Stomach (tissue), 9 donors: ENCODE measurements around the gene HSF4. TPM values are rescaled to one million over a fixed set of nuclear protein-coding genes. Genes with fewer than 3 reads are reported as not detected.
A peak's percentile ranks its signal among the peaks of the same experiment; 100 is the strongest.

Experiments
- DNase-seq, 2 donors: peaks; one replicate each; pipeline versions ENCODE4 v3.0.0 to v3.0.0-alpha.2; 2013 to 2019
- H3K27ac ChIP-seq, 5 donors: fragments of 200-600 bp in 4 of 5; sonication (generic) in 4 of 5; one replicate each; pipeline ENCODE4 v1.5.1; 2013 to 2019; ENCODE audit warnings: mild to moderate bottlenecking in 1 of 5, moderate library complexity in 1 of 5
- H3K27me3 ChIP-seq, 3 donors: fragments of 200-600 bp; sonication (generic); one replicate each; pipeline ENCODE4 v1.5.1; 2017 to 2019; ENCODE audit warnings: mixed run types in 1 of 3
- H3K36me3 ChIP-seq, 4 donors: fragments of 200-600 bp; sonication (generic); 1 replicate in 3 of 4; 2 replicates in 1 of 4; pipeline ENCODE4 v1.5.1; 2016 to 2019
- H3K4me1 ChIP-seq, 4 donors: fragments of 200-600 bp; sonication (generic); one replicate each; pipeline ENCODE4 v1.5.1; 2016 to 2019
- H3K4me3 ChIP-seq, 4 donors: fragments of 200-600 bp; sonication (generic) in 3 of 4; one replicate each; pipeline ENCODE4 v1.5.1; 2016 to 2019; ENCODE audit warnings: mild to moderate bottlenecking in 1 of 4
- H3K9me3 ChIP-seq, 4 donors: fragments of 200-600 bp; sonication (generic); one replicate each; pipeline ENCODE4 v1.5.1; 2016 to 2019
- CTCF ChIP-seq, 7 experiments: fragments of 450-650 bp in 4 of 7; fragments of 200-600 bp in 3 of 7; sonication (generic) in 3 of 7; IDR thresholded peaks; one replicate each; pipeline ENCODE4 v1.5.1; 2016 to 2019; ENCODE audit warnings: antibody characterized with exemption in 7 of 7, control low read depth in 2 of 7, mild to moderate bottlenecking in 1 of 7
- EP300 ChIP-seq: sonication (generic); formaldehyde crosslinking; IDR thresholded peaks from one replicate; pipeline ENCODE4 v1.6.1; 2017; ENCODE audit warnings: antibody characterized with exemption
- POLR2A ChIP-seq, 4 donors: fragments of 450-650 bp; IDR thresholded peaks; one replicate each; pipeline ENCODE4 v1.6.1; 2016; ENCODE audit warnings: antibody characterized with exemption in 4 of 4, control low read depth in 2 of 4, mild to moderate bottlenecking in 1 of 4, moderate library complexity in 1 of 4
- POLR2AphosphoS5 ChIP-seq, 3 donors: sonication (generic); formaldehyde crosslinking; IDR thresholded peaks; one replicate each; pipeline ENCODE4 v1.6.1; 2016; ENCODE audit warnings: antibody characterized with exemption in 3 of 3
- WGBS, 5 donors: extraction: QIAGEN DNeasy Blood & Tissue Kit in 3 of 5; methylation state at CpG; one replicate each; pipeline versions ENCODE4 v1.1.5 to v1.1.7; 2013 to 2018; 5-methylcytosine and 5-hydroxymethylcytosine counted together
- intact Hi-C: fragments of 100-400 bp; cut with DNase I; formaldehyde crosslinking; loops from one replicate; pipeline ENCODE4 v1.15.1; 2023; ENCODE audit warnings: low total_unique reads
- polyA plus RNA-seq, 3 donors: library from polyadenylated mRNA; stranded (reverse); fragments of 200-250 nt; gene quantifications; one replicate each; pipeline ENCODE4 v1.2.3, GENCODE V29; 2013
- total RNA-seq, 5 donors: library from RNA; depleted of rRNA; stranded (reverse); fragments of >200 nt; gene quantifications; one replicate each; pipeline versions ENCODE4 v1.1.0 to v1.2.3, GENCODE V29; 2014 to 2016
- donor health status: healthy with polysubstance abuse.
- donor health status: Bipolar disorder and iron deficiency.
- donor health status: healthy.

The HSF4 gene
- total and polyA plus RNA-seq, 8 donors, result 9.5 to 630 (median 32.2) TPM

- H3K27ac ChIP-seq, result peak overlapping the region in 2 of 5 donors; percentile 81 to 90
- intact Hi-C loops, result no loop called here
- peak overlapping the region; percentile 91 to 100 (median 94) for H3K4me3 ChIP-seq
- H3K4me1 ChIP-seq, result peaks cover 24 to 50% (median 32%) of the 10 kb centered on the region in 4 donors
- DNase-seq, result no peak
- TF ChIP-seq POLR2AphosphoS5 (IDR thresholded peaks at IDR 0.05) (no peak), EP300 (no peak), POLR2A (IDR thresholded peaks at IDR 0.05) (no peak), CTCF (IDR thresholded peaks at IDR 0.05) (no peak)
- no peaks in the 10 kb centered on the region for H3K9me3 ChIP-seq
- no peaks in the 10 kb centered on the region for H3K27me3 ChIP-seq
- WGBS, 5 donors, result 10 to 19% (median 12%) methylated on average over 9 of the region's 9 CpGs
- H3K36me3 ChIP-seq, result peaks cover 26 to 35% (median 31%) of the 10 kb centered on the region in 4 donors
Measured at GRCh38 chr16:67191411-67191994, 27.0 kb downstream of the HSF4 start.

GRCh38 chr16:67191995-67192681 lies 27.6 kb downstream of the HSF4 start, which contains the start of gene E2F4:
Gene E2F4, plus strand, starts transcription at chr16:67192155. Its CDS starts 73 bp downstream, at chr16:67192228.
- peaks cover 32 to 41% (median 38%) of the 10 kb centered on the region in 4 donors for H3K36me3 ChIP-seq
- peak; percentile 85 to 99 (median 88) for TF ChIP-seq POLR2AphosphoS5 (IDR thresholded peaks at IDR 0.05)
- no peak for TF ChIP-seq POLR2A (IDR thresholded peaks at IDR 0.05)
- TF ChIP-seq EP300, result no peak
- TF ChIP-seq CTCF (IDR thresholded peaks at IDR 0.05), result peak in 2 of 7 experiments; percentile 9 to 23
- intact Hi-C loops, result no loop called here
- no peaks in the 10 kb centered on the region for H3K27me3 ChIP-seq
- peak; percentile 93 to 97 for DNase-seq
- peak within 1 kb of the TSS; percentile 91 to 100 (median 94) for H3K4me3 ChIP-seq
- peaks cover 24 to 51% (median 32%) of the 10 kb centered on the region in 4 donors for H3K4me1 ChIP-seq
- H3K9me3 ChIP-seq, result no peaks in the 10 kb centered on the region
- H3K27ac ChIP-seq, result peak within 1 kb of the TSS; percentile 80 to 90 (median 84)
- WGBS, 5 donors, result 0% methylated on average over 4 to 54 of the region's 54 CpGs

- Histone ChIP-seq H3K4me3 (peak overlapping the region; percentile 91 to 100 (median 94)), H3K27me3 (no peaks in the 10 kb centered on the region), H3K4me1 (peaks cover 26 to 58% (median 36%) of the 10 kb centered on the region in 4 donors), H3K9me3 (no peaks in the 10 kb centered on the region), H3K27ac (peak overlapping the region in 4 of 5 donors; percentile 80 to 90 (median 84)), H3K36me3 (peaks cover 39 to 48% (median 45%) of the 10 kb centered on the region in 4 donors)
- DNase-seq, result peak in 1 of 2 donors; percentile 21
- no peak for TF ChIP-seq POLR2AphosphoS5 (IDR thresholded peaks at IDR 0.05)
- TF ChIP-seq CTCF (IDR thresholded peaks at IDR 0.05), result no peak
- TF ChIP-seq EP300, result no peak
- TF ChIP-seq POLR2A (IDR thresholded peaks at IDR 0.05), result no peak
- WGBS, 5 donors, result 11 to 23% (median 17%) methylated on average over 17 of the region's 17 CpGs
- intact Hi-C loops, result no loop called here
Measured at GRCh38 chr16:67192781-67193361, 28.3 kb downstream of the HSF4 start.

- no peak for DNase-seq
- TF ChIP-seq CTCF (IDR thresholded peaks at IDR 0.05) (no peak), EP300 (no peak), POLR2A (IDR thresholded peaks at IDR 0.05) (no peak), POLR2AphosphoS5 (IDR thresholded peaks at IDR 0.05) (no peak)
- Histone ChIP-seq H3K4me1 (peaks cover 32 to 65% (median 42%) of the 10 kb centered on the region in 4 donors), H3K4me3 (peak overlapping the region in 3 of 4 donors; percentile 93 to 100 (median 95)), H3K36me3 (peaks cover 43 to 55% (median 51%) of the 10 kb centered on the region in 4 donors), H3K9me3 (no peaks in the 10 kb centered on the region), H3K27ac (peak overlapping the region in 2 of 5 donors; percentile 81 to 90), H3K27me3 (no peaks in the 10 kb centered on the region)
- intact Hi-C loops, result no loop called here
Measured at GRCh38 chr16:67193536-67193935, 29.0 kb downstream of the HSF4 start.
